Kidney epithelial cell (primary cell): ENCODE measurements around the gene IBA57. TPM values are rescaled to one million over a fixed set of nuclear protein-coding genes. Genes with fewer than 3 reads are reported as not detected.

Experiments
- DNase-seq: peaks from one replicate; pipeline ENCODE4 v3.0.0-alpha.2; 2010; ENCODE audit warnings: low read depth
- H3K27me3 ChIP-seq: 2 replicates; pipeline ENCODE4 v1.6.0; 2011; ENCODE audit warnings: low read length; ENCODE audit not compliant: control insufficient read depth, insufficient read depth
- H3K36me3 ChIP-seq: 2 replicates; pipeline ENCODE4 v1.5.1; 2011; ENCODE audit warnings: low read length; ENCODE audit not compliant: control insufficient read depth, insufficient read depth
- H3K4me3 ChIP-seq: 2 replicates; pipeline ENCODE4 v1.5.1; 2011; ENCODE audit warnings: low read depth, mild to moderate bottlenecking, control low read depth, low read length
- total RNA-seq: library from RNA; depleted of rRNA; stranded (reverse); fragments of >200 nt; gene quantifications from 2 replicates; pipeline ENCODE4 v1.2.3, GENCODE V29; 2015
- TF ChIP-seq, protein P1 (sequence below): IDR thresholded peaks from 2 replicates; pipeline ENCODE4 v1.5.1; 2011; ENCODE audit warnings: mild to moderate bottlenecking, moderate library complexity, low read length, control low read depth, inconsistent platforms; ENCODE audit not compliant: insufficient read depth, poor library complexity, severe bottlenecking

Gene IBA57
- total RNA-seq, 1 donor from 2014 or later = 7.1 TPM

DNA sequence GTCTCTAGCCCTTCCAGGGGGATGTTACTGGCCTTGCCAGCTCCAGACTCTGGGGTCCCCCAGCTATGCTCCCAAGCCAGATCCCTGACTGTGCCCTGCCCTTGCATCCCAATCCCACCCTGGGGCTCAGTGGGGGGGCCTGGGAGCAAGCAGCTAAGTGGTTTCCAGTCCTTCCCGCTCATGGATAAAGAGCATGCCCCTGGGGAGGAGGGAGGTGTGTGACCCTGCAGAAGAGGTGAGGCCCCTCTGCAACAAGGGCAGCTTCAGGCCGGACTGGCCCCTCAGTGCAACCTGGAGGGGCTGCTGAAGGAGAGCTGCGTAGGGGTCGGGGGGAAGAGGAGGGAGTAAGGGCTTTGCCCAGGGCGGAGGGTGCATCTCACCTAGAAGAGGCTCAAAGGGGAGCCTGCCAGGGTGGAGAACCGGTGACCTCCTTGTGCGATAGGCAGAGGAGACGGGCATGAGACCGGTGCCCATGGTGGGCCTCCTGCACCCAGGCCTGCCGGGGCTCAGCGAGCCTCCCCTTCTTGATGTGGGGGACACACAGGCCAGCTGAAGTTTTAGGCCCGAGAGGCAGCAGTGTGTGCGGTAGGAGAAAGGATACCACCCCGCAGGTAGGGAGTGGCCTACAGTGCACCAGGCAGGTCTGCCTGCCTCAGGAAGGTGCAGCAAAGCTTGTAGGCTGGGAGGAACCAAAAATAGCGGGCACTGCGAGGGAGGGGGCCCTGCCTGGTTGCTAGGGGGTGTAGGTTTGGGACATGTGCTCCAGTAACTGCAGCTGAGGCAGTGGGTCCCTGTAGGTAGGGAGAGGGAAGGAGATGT lies 45.3 kb downstream of the IBA57 start:
- Histone ChIP-seq H3K4me3 (no peak overlapping the region), H3K27me3 (peaks cover 37% of the 10 kb centered on the region), H3K36me3 (no peaks in the 10 kb centered on the region)
- no peak for DNase-seq
- TF ChIP-seq, protein P1, sequence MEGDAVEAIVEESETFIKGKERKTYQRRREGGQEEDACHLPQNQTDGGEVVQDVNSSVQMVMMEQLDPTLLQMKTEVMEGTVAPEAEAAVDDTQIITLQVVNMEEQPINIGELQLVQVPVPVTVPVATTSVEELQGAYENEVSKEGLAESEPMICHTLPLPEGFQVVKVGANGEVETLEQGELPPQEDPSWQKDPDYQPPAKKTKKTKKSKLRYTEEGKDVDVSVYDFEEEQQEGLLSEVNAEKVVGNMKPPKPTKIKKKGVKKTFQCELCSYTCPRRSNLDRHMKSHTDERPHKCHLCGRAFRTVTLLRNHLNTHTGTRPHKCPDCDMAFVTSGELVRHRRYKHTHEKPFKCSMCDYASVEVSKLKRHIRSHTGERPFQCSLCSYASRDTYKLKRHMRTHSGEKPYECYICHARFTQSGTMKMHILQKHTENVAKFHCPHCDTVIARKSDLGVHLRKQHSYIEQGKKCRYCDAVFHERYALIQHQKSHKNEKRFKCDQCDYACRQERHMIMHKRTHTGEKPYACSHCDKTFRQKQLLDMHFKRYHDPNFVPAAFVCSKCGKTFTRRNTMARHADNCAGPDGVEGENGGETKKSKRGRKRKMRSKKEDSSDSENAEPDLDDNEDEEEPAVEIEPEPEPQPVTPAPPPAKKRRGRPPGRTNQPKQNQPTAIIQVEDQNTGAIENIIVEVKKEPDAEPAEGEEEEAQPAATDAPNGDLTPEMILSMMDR = no peak

DNA sequence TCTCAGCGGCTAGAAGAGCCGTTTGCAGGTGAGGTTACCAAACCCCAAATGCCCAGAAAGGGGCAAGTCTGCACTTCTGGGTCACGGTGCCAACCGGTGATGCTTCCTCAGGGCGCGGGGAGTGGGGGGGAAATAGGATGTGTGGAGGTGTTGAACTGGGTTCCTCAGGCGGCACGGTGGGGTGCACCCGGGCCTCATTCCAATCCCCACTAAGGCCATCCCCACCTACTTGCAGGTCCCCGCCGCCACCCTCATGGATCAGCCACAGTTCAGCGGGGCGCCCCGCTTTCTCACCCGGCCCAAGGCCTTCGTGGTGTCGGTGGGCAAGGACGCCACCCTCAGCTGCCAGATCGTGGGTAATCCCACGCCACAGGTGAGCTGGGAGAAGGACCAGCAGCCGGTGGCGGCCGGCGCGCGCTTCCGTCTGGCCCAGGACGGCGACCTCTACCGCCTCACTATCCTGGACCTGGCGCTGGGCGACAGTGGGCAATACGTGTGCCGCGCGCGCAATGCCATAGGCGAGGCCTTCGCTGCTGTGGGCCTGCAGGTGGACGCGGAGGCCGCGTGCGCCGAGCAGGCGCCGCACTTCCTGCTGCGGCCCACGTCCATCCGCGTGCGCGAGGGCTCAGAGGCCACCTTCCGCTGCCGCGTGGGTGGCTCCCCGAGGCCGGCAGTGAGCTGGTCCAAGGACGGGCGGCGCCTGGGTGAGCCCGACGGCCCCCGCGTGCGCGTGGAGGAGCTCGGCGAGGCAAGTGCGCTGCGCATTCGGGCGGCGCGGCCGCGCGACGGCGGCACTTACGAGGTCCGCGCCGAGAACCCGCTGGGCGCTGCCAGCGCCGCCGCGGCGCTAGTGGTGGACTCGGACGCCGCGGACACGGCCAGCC lies 46.2 kb downstream of the IBA57 start:
- no peaks in the 10 kb centered on the region for H3K36me3 ChIP-seq
- no peak overlapping the region for H3K4me3 ChIP-seq
- DNase-seq = no peak
- peaks cover 34% of the 10 kb centered on the region for H3K27me3 ChIP-seq
- TF ChIP-seq, protein P1 = no peak

DNA sequence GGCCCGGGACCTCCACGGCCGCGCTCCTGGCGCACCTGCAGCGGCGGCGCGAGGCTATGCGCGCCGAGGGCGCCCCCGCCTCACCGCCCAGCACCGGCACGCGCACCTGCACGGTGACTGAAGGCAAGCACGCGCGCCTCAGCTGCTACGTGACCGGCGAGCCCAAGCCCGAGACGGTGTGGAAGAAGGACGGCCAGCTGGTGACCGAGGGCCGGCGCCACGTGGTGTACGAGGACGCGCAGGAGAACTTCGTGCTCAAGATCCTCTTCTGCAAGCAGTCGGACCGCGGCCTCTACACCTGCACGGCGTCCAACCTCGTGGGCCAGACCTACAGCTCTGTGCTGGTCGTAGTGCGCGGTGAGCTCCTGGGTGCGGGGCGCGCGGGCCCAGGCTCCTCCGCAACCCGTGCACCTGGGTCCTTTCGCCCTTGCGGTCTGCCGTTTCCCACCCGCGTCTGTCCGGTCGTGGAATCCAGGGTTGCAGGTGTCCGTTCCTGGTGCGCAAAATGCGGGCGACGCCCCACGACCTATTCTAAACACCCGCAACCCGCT lies 46.9 kb downstream of the IBA57 start:
- TF ChIP-seq, protein P1 = no peak
- no peak for DNase-seq
- H3K27me3 ChIP-seq = peaks cover 29% of the 10 kb centered on the region
- H3K36me3 ChIP-seq = no peaks in the 10 kb centered on the region
- H3K4me3 ChIP-seq = peak overlapping the region; percentile 31

DNA sequence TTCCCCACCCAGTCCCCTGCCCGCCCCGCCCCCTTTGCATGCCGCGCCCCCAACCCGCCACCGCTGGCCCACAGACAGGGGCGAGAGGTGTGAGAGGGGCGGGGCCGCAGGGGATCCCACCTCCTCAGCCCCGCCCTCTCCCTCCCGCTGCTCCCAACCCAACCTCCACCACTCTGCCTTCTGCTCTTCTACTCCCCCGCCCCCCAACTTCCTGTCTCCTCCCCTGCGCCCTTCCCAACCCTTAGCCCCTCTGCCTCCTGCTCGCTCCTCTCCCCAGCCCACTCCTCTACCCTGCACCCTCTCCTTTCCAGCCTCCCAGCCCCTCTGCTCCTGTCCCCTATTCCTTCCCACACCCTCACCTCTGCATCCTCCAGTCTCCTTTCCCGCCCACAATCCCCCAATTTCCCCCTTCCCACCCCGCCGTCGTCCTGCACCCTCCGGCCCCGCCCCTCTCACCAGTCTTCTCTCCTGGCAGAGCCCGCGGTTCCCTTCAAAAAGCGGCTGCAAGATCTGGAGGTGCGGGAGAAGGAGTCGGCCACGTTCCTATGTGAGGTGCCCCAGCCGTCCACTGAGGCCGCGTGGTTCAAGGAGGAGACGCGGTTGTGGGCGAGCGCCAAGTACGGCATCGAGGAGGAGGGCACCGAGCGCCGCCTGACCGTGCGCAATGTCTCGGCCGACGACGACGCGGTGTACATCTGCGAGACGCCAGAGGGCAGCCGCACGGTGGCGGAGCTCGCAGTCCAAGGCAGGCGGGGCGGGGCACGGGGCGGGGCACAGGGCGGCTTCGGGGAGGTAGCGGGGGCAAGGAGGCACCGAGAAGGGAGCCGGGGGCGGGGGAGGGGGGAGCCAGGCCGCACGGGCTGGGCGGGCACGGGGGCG lies 47.6 kb downstream of the IBA57 start:
- H3K27me3 ChIP-seq = peaks cover 22% of the 10 kb centered on the region
- H3K36me3 ChIP-seq = no peaks in the 10 kb centered on the region
- TF ChIP-seq, protein P1 = peak; percentile 56
- H3K4me3 ChIP-seq = peak overlapping the region; percentile 52
- DNase-seq = no peak
